Erythroblast (primary cell): ENCODE measurements around the gene POLH.

Experiments
- GATA1 ChIP-seq: IDR thresholded peaks from 2 replicates; pipeline ENCODE4 v1.6.1; 2011; ENCODE audit warnings: low read depth, mild to moderate bottlenecking, control low read depth, low read length, moderate library complexity
- POLR2A ChIP-seq: IDR thresholded peaks from 2 replicates; pipeline ENCODE4 v1.6.1; 2011; ENCODE audit warnings: mild to moderate bottlenecking, low read length

DNA sequence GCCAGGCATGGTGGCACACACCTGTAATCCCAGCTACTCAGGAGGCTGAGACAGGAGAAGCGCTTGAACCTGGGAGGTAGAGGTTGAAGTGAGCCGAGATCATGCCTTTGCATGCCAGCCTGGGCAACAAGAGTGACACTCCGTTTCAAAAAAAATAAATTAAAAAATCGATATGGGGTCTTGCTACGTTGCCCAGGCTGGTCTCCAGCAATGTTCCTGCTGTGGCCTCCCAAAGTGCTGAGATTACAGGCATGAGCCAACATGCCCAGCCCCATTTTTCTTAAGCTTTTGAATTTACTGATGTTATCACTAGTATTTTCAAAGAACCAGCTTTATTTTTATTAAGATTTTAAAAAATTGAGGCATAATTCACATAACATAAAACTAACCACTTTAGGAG, 35.5 kb upstream of the POLH start:
- TF ChIP-seq POLR2A (no peak), GATA1 (no peak)
